Measurements from ENCODE around the gene HOXA7. TPM values are rescaled to one million over a fixed set of nuclear protein-coding genes. Genes with fewer than 3 reads are reported as not detected.
A peak's percentile ranks its signal among the peaks of the same experiment; 100 is the strongest.

HOXA7 gene
- total RNA-seq, 1 experiment from 2014 or later, result 21.7 TPM

DNA sequence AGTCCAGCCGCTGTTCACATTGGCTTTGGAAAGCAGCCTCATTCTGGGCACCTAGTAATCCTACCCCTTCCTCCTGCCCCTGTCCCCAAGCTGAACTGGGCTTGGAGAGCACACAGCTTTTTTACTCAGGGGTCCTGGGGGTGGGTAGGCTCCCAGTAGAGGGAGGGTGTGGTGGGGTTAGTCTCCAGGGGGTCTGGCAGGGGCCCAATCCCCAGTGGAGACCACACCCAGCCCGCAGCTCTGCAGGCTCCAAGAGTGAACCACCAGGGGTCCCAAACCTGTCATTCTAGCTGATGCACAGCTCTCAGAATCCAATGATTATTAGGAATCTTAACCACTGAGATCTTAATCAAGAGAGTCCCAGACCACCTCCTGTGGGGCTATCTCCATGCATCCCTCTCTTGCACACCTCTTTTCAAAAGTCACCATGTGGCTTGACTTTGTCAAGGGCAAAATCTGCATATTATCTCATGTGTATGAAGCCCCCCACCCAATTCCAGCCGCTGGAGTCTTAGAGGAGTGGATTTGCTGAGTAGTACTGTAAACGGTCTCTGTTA is 25.9 kb upstream of the HOXA7 start:
- no peak for DNase-seq (ENCODE audit: low read depth)

DNA sequence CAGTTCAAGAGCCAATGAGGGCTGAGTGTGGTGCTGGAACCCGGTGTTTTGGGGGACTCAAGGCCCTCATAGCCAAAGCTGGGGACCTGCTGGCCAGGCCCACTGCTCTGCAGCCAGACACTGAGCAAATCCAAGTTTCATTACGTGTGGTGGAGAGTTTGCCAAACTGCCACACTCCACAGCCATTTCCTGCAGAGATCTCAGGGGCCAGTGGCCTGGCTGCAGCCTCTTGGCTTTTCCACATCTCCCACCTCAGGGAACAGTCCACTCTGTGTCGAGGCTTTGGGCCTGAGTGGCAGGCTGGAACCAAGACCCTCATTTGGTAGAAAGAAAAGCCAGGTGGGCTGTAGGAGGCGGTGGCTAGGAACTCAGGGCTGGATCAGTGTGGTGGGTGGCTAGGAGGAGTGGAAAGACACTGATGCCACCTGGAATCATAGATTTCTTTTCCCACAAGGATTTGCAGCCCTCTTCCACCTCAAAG is 25.4 kb upstream of the HOXA7 start:
- no peak for DNase-seq (ENCODE audit: low read depth)

DNA sequence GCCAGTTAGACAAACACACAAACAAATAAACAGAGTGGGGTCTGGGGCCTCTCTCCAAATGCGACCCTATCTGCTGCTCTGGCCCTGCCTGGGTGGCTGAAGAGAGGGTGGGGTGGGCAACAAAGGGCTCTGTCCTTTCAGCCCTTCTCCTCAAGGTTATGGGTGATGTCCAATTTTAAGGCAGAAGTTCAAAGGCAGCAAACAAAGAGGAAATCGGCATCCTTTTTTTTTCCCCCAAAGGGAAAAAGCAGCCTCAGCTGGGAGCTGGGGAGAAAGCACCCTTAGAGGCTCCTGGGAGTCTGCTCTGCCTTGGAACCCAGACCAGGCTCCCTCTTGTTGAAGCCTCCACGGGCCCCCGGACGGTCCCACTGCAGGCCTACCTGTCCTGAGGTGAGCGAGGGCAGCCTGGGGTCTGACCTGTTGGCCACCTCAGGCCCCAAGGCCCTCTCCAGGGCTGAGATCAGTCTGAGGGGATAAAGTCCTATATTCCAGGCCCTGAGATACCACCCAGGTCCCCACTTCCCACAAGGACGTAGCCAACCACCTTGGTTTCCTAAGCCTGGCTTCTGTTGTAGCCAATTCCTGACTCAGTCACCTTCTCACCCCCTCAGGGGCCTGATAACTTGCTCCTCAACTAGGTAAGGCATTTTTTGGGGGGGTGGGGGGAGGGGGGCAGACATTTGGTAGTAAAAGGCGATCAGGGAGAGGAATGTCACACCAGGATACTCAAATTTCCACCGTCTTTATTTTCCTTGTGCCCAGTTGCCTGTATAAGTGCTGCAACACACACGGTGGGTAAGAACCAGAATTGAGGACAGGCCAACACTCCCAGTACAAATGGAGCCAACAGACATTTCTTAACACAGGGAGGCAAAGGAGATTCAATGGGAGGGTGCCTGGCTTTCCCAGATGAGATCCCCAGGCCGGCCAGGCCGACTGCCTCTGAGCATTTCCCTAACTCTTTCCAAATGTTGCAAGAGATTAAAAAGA is 24.3 kb upstream of the HOXA7 start:
- no peak for DNase-seq (ENCODE audit: low read depth)

DNA sequence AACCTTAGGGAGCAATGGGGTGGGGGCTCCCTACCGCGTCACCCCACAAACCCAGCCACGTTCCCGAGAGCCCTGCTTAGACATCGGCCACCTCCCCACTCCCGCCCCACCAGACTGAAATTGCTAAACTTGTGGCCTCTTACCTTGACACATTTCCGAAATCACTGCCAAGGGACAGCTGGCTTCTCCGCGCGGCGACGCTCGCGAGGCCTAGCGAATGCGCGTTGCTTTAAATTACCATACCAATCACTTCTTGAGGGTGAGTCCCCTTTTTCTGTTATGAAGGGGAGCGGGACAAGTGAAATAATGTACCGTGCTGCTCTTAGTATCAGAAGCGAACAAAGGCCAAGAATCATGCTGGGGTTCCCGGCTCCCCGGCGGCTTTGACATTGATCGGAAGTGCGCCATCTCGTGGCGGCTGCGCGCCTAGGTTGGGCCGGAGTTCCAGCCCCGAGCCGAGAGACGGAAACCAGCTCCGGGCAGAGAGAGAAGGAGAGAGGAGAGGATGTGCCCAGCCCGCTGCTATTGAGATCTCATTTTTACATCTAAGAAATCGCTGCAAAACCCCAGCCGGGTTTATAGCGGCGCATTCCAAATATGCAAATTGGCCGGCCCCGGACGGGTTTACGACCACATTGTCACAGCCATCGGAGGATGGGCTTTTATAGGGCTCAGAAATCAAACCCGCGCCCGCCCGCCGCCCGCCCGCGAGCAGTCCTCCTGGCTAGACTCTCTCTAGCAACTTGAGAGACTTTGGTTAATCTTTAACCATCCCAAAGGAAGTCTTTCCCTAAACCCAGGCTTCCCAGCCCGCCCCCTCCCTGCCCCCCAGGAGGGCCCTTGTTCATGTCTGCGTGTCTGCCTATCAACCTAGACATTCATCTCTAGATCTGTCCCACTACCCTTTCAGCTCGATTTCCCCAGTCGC is 23.3 kb upstream of the HOXA7 start:
- peak; percentile 91 for DNase-seq (ENCODE audit: low read depth)

DNA sequence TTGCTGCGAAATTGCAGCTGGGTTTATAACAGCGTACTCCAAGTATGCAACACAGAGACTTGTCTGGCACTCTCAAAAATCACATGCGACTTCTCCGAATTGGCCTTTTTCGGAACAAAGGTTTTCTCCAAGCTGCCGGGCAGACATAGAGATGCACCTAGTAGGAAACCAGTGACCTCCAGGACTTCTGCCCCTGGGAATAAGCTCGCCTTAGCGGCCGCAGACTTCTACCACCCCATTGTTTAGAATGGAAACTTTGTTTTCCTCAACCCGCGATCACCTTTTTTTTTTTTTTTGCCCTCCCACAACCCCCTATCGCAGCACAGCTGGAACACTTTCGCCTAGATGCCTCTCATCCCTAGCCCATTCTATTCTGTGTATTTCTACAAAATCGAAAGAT is 22.6 kb upstream of the HOXA7 start:
- no peak for DNase-seq (ENCODE audit: low read depth)

DNA sequence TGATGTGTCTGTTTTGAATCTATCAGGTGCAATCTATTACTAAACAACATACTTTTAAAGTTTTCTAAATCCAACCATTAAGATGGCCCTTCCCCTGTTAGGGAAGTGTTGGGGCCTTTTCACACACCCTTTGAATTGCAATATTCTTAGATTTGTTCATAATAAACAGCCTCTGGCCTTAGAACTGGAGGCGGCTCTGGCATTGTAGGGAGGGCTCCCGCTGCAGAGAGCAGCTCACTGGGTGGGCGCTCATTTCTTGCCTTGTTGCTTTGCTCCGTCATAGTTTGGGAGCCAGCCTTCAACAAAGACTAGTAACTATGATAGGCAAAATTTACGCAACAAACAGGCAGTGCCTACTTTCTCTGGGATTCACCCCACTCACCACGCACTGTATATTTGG is 21.9 kb upstream of the HOXA7 start:
- DNase-seq (ENCODE audit: low read depth), result no peak

DNA sequence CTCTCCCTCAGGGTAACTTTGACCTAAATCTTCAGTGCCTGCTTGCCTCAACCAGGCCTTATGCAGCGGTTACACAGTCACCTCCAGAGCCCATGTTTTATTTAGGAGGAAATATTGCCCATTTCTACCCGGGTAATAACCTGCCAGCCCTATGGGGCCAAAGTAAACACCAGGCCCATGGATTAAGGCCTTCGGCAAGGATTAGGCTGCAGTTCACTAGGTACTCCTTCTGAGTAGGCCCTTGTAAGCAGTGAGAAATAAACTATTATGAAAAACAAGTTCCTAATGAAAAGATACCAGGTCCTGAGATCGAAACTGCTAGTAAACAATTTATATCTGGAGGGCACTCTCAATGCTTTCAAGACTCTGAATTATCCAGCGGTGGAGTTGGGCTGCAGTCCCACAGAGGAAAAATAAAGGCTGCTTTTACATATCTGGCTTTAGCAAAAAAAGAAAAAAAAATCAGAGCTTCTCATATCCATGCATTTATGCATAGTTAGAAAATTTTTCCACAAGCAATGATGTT is 21.4 kb upstream of the HOXA7 start:
- no peak for DNase-seq (ENCODE audit: low read depth)

DNA sequence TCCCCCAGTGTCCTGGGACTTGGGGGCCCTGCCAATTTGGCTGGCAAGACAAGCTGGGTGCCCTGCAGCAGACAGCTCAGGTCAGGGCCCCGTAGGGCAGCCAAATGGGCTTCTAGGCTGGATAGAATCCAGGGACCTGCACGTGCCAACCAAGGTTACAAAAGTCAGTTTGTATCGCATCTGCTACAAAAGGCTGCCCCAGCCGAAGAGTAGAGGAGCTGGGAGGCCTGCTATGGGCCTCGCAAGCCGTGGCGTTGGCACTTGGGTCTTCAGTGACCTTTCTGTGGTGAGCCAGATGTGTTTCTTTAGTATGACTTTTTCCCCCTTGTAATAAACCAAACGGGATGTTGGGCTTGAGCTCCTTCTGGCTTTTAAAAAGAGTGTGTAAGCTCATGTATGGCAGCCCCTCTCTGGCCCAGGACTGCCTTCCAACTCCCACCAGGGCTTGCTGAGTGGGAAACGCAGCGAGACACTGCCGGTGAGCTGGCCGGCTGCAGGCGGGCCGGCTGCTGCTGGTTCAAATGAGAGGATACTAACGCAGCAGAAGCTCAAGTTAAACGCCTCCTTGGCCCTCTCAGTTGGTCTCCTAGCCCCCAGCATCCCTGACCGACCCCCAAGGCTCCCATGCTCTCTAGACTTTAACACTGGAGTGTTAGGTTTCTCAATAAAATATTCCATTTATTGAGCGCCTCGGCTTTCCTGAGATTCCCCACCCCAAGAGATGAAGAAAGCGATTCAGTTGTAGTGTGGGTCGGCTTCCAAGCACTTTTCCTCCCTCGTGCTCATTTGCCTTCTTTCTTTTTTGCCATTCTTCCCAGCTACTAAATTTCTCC is 20.7 kb upstream of the HOXA7 start:
- DNase-seq (ENCODE audit: low read depth), result no peak

DNA sequence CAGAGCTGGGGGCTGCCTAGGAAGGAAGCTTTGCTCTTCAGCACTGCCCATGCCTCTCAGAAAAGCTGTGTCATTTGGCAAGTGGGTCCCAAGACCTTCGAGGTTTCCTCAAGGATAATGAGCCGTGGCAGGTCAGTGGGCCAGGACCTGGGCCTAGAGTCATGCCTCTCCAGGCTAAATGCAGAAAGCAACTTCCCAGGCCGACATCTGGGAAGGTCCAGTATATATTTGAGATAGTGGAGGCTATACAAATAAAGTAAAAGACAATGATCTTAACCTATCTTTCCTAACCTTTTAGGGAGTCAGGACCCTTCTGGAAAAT is 20.0 kb upstream of the HOXA7 start:
- DNase-seq (ENCODE audit: low read depth), result no peak

DNA sequence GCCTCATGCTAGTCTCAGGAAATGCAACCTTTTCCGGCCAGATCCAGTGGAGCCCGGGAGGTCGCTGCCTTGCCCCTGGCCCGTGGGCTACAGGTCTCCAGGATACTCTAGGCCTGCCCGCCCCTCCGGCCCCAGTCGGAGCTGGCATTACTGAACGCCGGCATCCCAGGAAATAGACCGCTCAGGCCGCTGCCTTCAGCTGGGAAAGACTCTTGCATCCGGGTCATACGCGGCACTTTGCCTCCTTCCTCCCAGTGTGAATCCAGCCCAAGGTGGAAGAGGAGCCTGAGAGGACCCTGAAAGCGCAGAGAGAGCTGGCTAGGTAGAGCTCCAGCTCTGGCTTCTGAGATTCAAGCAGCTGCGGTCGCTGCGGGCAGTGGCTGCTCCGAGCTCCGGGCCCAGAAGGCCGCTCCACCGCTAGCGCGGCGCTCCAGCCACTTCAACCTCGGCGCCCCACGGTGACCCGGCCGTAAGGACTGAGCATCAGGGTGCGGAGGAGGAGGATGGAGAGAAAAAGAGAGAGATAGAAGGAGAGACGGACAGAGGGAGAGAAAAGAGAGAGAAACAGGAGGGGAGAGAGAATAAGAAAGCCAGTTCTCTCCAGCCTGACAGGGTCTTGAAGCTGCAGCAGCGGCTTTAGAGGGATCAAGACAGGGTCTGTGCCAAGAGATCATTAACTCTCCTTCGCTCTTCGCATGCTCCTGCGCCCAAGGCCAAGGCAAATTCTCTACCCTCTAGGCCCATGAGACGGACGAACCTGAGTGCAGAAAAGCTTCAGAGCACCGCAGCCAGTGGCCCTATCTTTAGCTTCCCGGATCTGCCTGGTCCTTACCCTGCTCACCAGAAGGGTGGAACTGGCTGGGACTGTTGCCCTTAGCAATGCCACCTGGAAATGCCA is 19.4 kb upstream of the HOXA7 start:
- DNase-seq (ENCODE audit: low read depth), result no peak

DNA sequence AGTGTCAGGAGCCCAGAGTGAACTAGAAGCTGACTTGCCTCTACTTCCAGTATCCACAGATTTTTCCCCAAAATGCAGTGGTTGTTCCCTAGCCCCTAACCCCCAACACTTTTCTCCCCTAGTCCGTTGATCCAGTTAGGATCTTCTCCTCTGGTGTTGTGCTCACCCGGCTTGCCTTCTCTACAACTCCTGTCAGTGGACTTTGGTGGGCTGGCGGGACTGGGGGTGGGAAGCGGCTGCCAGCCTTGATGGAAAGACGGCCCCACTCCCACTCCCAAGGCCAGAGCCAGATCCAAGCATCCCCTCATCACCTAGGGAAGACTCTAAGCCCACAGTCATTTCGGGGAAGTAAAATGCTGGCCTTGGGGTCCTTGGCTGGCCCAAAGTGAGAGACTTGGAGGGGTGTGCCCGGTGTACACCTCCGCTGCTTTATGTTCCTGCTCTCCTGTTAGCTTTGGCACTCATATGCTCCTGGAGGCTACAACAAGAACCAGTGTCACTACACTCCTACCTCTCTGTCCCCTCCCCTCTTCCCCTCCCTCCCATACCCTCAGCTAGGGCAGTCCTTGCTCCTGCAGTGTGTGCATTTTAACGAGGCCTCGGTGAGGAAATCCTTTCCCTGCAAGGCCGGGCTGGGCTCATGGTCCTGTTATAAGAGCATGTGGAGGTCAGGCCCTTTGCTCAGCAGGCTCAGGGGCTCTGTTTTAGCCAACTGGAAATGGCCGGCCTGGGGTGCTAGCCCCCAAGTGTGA is 18.6 kb upstream of the HOXA7 start:
- DNase-seq (ENCODE audit: low read depth), result no peak

DNA sequence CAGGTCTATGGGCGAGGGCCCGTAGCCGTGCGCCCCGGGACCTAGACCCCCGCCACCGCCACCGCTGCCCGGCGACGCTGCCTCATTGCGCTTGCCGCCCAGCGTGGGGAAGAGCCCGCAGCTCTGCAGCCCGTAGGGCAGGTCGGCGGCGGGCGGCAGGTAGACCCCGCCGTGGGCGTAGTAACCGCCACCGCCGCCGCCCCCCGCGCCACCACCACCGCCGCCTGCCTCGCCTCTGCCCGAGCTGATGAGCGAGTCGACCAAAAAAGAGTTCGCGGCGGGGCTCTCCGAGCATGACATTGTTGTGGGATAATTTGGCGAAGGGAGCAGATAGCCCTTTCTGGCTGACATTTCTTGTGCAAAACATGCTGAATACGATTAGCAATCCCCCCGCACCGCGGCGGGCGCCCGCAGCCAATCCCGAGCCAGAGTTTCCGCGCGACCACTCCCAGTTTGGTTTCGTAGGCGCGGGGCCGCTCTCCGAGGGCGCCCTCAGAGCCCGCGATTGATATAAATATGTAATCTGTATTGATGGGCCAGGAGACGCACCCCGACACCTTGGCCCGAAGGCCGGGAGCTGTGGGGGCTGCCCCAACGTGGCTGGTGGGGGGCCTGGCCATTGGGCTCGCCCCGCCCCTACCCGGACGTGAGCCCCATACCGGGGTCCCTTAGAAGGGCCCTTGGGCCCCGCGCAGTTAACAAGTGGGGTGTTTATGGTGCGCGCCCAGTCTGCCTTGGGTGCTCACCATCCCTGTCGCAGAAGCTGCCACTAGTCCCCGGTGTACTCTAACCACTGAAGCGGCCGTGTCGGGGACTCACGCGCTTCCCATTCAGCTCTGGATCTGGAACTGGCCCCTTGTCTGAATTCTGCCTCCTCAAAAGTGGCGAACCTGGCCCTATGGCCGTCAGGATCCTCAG is 17.7 kb upstream of the HOXA7 start, which contains the start of gene HOXA10:
TSS of gene HOXA10 (minus strand) at position 365 of the 918 bp plus-strand sequence. CDS start at position 351, 14 bp downstream.
- DNase-seq (ENCODE audit: low read depth), result peak; percentile 62

DNA sequence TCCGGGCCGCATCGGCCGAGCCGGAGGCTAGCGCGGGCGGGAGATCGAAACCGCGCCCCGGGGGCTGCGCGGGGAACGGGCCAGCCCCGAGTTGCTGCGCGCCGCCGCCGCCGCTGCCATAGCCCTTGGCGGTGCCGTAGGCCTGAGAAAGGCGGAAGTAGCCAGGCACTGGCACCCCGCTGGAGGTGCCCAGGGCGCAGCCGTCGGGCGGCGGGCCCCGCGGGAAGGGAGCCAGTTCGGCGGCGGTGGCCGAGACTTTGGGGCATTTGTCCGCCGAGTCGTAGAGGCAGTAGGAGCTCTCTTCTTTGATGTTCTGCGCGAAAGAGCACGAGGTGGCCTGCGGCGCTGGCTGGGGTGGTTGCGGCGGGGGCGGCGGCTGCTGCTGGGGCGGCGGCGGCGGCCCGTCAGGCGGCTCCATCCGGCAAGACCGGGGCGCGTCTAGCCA is 17.1 kb upstream of the HOXA7 start:
- peak; percentile 82 for DNase-seq (ENCODE audit: low read depth)

DNA sequence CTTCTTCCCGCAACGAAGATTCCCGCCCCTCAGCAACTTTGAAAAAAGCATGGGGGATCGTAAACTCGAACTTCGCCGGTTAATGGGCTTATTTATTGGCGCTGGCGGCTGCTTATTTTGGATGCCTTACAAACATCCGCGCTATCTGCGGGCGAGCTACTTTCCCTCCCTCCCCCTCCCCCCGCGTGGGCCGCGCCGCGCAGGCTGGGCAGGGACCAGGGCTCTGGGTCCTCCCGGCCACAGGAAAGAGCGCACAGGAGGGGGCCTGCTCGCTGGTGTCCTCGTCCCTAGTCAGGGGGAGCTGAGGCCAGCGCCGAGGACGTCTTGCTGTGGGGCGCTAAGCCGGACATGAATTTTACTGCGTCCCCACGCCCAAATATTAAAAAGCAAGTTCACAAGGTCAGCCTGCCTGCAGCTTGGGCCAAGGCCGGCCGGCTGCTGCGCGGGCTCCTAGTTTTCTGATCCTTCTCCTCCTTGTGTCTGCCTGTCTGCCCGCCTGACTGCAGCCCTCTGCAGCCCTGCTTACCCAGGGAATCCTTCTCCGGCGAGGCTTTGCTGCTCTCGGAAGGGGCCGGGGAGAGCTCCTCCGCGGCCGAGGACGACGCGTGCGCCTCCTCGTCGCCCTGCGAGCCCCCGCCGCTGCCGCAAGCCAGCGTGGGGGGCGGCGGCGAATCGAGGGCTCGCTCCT is 16.5 kb upstream of the HOXA7 start:
- DNase-seq (ENCODE audit: low read depth), result peak; percentile 79

DNA sequence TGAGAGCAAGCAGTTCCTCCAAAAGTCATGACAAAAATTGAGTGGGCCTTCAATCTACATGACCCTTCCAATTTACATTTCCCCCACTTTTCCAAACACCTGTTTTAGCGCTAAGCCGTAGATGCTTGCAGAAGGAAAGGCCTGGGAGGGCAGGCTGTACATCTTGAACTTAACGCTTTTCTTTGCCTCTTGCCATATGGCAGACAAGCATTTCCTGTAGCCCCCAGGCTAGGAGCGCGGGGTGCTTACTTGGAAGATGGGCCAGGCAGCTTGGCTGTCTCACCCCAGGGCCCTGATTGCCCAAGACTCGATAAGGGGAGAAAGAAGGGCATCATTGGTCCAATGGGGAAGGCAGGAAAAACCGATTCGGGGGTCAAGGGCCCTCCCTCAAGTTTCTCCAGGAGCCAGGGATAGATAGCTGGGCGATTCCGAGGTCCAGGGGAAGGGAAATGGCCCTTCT is 15.9 kb upstream of the HOXA7 start:
- DNase-seq (ENCODE audit: low read depth), result peak; percentile 50

DNA sequence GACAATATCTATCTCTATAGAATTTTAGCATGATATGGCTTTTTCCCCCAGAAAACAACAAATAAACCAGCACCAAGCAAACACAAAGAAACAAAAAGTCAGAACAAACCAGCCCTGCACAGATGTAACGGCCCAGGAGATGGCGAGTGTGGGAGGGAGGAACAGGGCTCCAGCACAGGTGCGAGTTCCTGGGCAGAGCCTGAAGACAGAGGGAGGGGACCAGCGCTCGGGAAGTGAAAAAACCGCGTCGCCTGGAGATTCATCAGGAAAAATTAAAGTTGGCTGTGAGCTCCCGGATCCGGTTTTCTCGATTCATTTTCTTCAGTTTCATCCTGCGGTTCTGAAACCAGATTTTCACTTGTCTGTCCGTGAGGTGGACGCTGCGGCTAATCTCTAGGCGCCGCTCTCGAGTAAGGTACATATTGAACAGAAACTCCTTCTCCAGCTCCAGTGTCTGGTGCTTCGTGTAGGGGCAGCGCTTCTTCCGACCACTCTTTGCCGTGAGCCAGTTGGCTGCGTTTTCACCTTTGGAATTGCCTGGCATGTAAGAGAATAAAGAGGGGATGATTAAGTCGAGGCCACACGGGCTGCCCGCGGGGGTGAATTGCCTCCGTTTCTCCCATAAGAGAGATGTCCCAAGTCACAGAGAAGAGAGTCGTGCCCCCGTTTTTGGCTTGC is 15.3 kb upstream of the HOXA7 start:
- DNase-seq (ENCODE audit: low read depth), result no peak

DNA sequence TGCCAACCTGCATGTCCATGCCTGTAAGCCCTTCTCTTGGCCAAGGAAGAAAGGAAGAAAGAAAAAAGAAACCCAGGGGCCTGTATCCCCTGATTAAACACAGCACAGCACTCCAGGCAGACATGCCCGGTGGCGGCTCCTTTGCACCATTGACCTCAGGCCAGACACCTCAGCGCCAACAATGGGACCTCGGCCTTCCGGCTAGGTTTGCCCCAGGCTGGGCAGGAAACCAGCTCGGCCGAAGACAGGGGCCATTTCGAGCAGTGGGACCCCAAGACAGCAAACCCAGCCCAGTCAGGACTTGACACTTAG is 14.8 kb upstream of the HOXA7 start:
- DNase-seq (ENCODE audit: low read depth), result no peak

Data from Daoy (cell line).